Pancreas (tissue), 10 donors: ENCODE results near the gene RAP1GAP2. TPM values are rescaled to one million over a fixed set of nuclear protein-coding genes. Genes with fewer than 3 reads are reported as not detected.
A peak's percentile ranks its signal among the peaks of the same experiment; 100 is the strongest.
"Not testable (repeated sequence)": the region's sequence is repeated elsewhere in the genome, so short reads cannot be mapped to it uniquely, and the experiment has no call there.

Experiments used
- ATAC-seq, 4 donors: fragments of 200-7000 bp; cut with Tn5 transposase; one replicate each; pipeline versions ENCODE4 v1.8.0 to v1.9.1; 2020; ENCODE audit warnings: mild to moderate bottlenecking in 4 of 4, moderate library complexity in 4 of 4
- DNase-seq, 6 donors: peaks; one replicate each; pipeline ENCODE4 v3.0.0-alpha.2; 2020
- FAIRE-seq: peaks from 2 replicates; lab custom pipeline; 2012; peaks lifted over from hg19 to GRCh38; lab: Jason Lieb, UNC
- H3K27ac ChIP-seq, 4 donors: fragments of 200-600 bp; sonication (generic); 1 replicate in 3 of 4; 2 replicates in 1 of 4; pipeline versions ENCODE4 v1.5.0 to v1.8.0; 2020
- H3K27me3 ChIP-seq, 4 donors: fragments of 200-600 bp; one replicate each; pipeline ENCODE4 v1.8.0; 2021
- H3K36me3 ChIP-seq, 3 donors: fragments of 200-600 bp; sonication (generic) in 1 of 3; one replicate each; pipeline versions ENCODE4 v1.5.0 to v1.8.0; 2020 to 2021
- H3K4me1 ChIP-seq, 3 donors: fragments of 200-600 bp; one replicate each; pipeline ENCODE4 v1.8.0; 2021
- H3K4me3 ChIP-seq, 4 donors: fragments of 200-600 bp; sonication (generic) in 2 of 4; one replicate each; pipeline versions ENCODE4 v1.5.0 to v1.8.0; 2020 to 2021
- H3K9me3 ChIP-seq, 4 donors: fragments of 200-600 bp; one replicate each; pipeline ENCODE4 v1.8.0; 2021
- WGBS, 2 donors: extraction: QIAGEN DNeasy Blood & Tissue Kit; methylation state at CpG; one replicate each; pipeline ENCODE4 v1.1.7; 2013; 5-methylcytosine and 5-hydroxymethylcytosine counted together
- intact Hi-C, 3 donors: fragments of 100-400 bp; cut with DNase I; formaldehyde crosslinking; loops; one replicate each; pipeline versions ENCODE4 v1.11.1 to v1.14.2; 2022
- polyA plus RNA-seq, 2 donors: library from polyadenylated mRNA; stranded (reverse); fragments of 200-250 nt; gene quantifications; one replicate each; pipeline ENCODE4 v1.2.3, GENCODE V29; 2013
- total RNA-seq, 6 donors: library from RNA; stranded (reverse); fragmentation: NEBNext Ultra II Directional in 4 of 6; extraction: Animal tissue kit (Norgen Biotek cat#: 25700) in 4 of 6; gene quantifications; one replicate each; pipeline versions ENCODE4 v1.2.1 to v1.2.4, GENCODE V29; 2021 to 2023
- TF ChIP-seq, protein P1 (sequence below), 4 donors: fragments of 200-600 bp; sonication (generic) in 3 of 4; IDR thresholded peaks; one replicate each; pipeline versions ENCODE4 v1.5.0 to v1.8.0; 2021; ENCODE audit warnings: antibody characterized with exemption in 4 of 4
- donor health status: healthy with polysubstance abuse.
- donor health status: DM: no; HTN: no; CAD: no; lungs with moderate emphysema.
- donor health status: DM: no; HTN: no; CAD: no.
- donor health status: control.
- donor health status: control.
- donor health status: Bipolar disorder and iron deficiency.
- donor health status: DM: yes; HTN: yes; CAD: no.
- donor health status: DM: no; HTN: no; CAD: no.
- donor health status: DM: no; HTN: no; CAD: no.
- donor health status: DM: yes; HTN: yes; CAD: no.

RAP1GAP2 gene
- total and polyA plus RNA-seq, 8 donors: 29.7 to 51.2 (median 43.0) TPM

DNA sequence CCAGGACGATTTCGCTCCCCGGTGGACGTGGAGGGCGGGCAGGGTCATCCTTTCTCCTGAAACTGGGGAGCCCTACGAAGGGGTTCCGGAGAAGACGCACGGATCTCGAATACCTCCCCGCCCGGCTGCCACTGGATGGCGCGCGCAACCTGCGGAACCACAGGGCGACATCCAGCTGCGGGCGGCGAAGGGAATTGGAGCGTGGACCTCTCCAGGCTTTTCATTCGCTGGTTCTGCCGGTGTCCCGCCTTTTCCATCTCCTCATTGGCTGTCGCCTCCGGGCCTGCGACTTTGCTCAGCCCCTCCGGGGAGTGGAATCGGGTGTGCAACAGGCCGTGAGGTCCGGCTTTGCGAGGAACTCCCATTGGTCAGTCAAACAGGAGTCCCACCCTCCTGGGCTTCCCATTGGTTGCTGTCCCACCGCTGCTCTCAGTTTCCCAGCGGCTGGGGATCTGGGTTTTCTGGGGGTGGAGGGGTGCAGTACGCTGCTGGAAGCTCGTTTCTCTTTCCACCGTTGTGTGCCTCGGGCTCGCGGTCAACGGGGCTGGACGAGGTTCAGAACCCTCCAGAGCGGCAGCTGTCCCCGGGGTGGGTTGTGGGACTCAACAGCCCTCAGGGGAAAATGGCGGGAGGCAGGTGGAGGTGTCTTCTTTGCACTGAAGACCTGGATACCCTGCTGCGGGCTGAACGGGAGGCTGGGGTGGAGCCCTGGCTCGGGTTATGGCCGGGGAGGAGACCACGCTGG is 252.7 kb downstream of the RAP1GAP2 start:
- TF ChIP-seq, protein P1, sequence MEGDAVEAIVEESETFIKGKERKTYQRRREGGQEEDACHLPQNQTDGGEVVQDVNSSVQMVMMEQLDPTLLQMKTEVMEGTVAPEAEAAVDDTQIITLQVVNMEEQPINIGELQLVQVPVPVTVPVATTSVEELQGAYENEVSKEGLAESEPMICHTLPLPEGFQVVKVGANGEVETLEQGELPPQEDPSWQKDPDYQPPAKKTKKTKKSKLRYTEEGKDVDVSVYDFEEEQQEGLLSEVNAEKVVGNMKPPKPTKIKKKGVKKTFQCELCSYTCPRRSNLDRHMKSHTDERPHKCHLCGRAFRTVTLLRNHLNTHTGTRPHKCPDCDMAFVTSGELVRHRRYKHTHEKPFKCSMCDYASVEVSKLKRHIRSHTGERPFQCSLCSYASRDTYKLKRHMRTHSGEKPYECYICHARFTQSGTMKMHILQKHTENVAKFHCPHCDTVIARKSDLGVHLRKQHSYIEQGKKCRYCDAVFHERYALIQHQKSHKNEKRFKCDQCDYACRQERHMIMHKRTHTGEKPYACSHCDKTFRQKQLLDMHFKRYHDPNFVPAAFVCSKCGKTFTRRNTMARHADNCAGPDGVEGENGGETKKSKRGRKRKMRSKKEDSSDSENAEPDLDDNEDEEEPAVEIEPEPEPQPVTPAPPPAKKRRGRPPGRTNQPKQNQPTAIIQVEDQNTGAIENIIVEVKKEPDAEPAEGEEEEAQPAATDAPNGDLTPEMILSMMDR (IDR thresholded peaks at IDR 0.05): peak in 3 of 4 donors; percentile 25 to 52 (median 43)
- DNase-seq: peak; percentile 92 to 99 (median 94)
- H3K36me3 ChIP-seq: no peaks in the 10 kb centered on the region
- H3K27me3 ChIP-seq: no peaks in the 10 kb centered on the region
- ATAC-seq: peak; percentile 98 to 99 (median 99)
- intact Hi-C loops: loop anchor here in 1 of 3 donors (10.0 kb wide), 1 partner anchor 596 kb away; no protein-coding TSS in a partner anchor
- FAIRE-seq: peak; percentile 90
- no peaks in the 10 kb centered on the region for H3K9me3 ChIP-seq
- H3K4me3 ChIP-seq: peak overlapping the region; percentile 40 to 55 (median 50)
- no peaks in the 10 kb centered on the region for H3K4me1 ChIP-seq
- peak overlapping the region; percentile 13 to 74 (median 36) for H3K27ac ChIP-seq
- 0 to 1% methylated on average over 48 to 50 of the region's 50 CpGs for WGBS, 2 donors

DNA sequence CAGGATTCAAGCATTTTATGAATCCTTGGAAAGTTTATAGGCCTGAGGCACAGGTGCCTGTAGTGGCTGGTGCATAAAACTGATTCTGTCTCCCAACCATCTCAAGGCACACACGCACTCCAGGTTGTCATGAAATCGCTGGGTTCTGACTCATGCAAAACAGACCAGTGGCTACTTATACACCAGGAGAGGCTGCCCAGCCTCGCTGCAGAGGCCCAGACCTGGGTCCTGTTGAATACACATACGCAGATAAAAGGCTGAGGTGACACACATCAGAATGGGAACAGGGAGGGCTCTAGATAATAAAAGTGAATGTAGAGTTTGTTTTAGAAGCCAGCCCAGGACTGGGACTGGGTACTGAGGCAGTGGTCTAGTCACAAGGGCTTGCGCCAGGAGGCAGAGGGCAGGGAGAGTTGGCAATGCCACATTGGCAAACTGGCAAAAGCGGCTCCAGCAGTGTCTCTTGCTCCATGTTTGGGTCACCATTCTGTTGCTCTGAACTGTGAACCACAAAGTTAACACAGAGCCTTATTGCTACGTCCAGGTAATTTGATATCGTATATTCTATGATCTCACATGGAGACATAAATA is 253.6 kb downstream of the RAP1GAP2 start:
- intact Hi-C loops: loop anchor here in 1 of 3 donors (10.0 kb wide), 1 partner anchor 595 kb away; no protein-coding TSS in a partner anchor

DNA sequence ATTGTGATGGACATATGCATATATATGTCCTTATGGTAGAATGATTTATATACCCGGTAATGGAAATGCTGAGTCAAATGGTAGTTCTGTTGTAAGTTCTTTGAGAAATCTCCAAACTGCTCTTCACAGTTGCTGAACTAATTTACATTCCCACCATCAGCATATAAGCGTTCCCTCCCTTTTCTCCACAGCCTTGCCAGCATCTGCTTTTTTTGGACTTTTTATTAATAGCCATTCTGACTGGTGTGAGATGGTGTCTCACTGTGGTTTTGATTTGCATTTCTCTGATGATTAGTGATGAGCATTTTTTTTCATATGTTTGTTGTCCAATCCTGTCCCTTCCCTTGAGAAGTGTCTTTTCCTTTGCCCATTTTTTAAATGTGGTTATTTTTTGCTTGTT is 258.6 kb downstream of the RAP1GAP2 start:
- H3K9me3 ChIP-seq, DNase-seq, H3K27ac ChIP-seq, H3K4me3 ChIP-seq, FAIRE-seq, ATAC-seq, intact Hi-C loops, H3K27me3 ChIP-seq, H3K4me1 ChIP-seq, H3K36me3 ChIP-seq: not testable (repeated sequence)
- WGBS, 2 donors: 85 to 100% methylated on average over 1 of the region's 2 CpGs

More for the DNA sequence above, 253.6 kb downstream of the RAP1GAP2 start:
- Histone ChIP-seq H3K4me3 (peak overlapping the region in 2 of 4 donors; percentile 46 to 55), H3K4me1 (no peaks in the 10 kb centered on the region), H3K27me3 (no peaks in the 10 kb centered on the region), H3K27ac (no peak overlapping the region), H3K9me3 (no peaks in the 10 kb centered on the region), H3K36me3 (no peaks in the 10 kb centered on the region)
- DNase-seq: no peak
- no peak for ATAC-seq
- TF ChIP-seq, protein P1 (IDR thresholded peaks at IDR 0.05): no peak
- FAIRE-seq: no peak
- WGBS, 2 donors: 88 to 89% methylated on average over 8 of the region's 8 CpGs

DNA sequence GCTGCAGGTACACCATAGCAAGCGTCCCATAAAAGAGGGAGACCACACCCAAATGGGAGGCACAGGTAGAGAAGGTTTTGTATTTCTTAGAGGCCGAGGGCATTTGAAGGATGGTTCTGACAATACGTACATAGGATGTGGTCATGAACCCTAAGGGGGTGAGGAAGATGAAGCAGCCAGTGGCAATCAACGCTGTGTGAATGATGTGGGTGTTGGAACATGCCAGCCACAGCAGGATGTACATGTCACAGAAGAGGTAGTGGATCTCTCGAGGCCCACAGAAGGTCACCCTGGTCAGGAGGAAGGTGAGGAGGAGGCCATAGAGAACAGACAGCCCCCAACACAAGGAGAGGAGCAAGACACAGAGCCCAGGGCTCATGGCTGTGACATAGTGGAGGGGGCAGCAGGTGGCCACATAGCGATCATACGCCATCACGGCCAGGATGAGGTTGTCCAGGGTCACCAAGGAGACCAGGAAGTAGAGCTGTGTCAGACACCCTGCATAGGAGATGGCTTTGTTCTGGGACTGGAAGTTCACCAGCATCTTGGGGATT is 266.7 kb downstream of the RAP1GAP2 start:
- H3K27me3 ChIP-seq, H3K4me1 ChIP-seq, intact Hi-C loops, ATAC-seq, H3K36me3 ChIP-seq, H3K27ac ChIP-seq, DNase-seq, H3K9me3 ChIP-seq, H3K4me3 ChIP-seq, FAIRE-seq: not testable (repeated sequence)
- WGBS, 2 donors: 64 to 75% methylated on average over 5 to 8 of the region's 8 CpGs

DNA sequence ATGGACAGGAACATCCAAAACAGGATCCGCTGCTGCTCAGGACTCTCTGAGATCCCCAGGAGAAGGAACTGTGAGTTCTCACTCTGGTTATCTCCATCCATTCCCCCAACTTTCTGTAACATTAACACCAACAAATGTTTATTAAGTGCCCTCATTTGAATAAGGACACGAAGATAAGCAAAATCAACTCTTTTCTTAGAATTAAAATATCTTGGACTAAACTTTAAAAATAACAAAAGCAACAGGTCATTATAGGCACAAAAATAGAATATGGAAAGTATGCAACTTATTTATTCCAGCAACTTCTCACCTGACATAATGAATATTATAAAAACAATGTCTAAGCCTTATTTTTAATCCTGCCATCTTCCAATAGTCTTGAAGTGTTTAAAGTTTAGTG is 267.3 kb downstream of the RAP1GAP2 start, which contains the start of gene OR1D5:
Gene OR1D5 (minus strand): TSS at position 101 of the 400 bp plus-strand sequence. CDS start 0 bp downstream, at position 101.
- H3K4me3 ChIP-seq, intact Hi-C loops, H3K9me3 ChIP-seq: not testable (repeated sequence)

DNA sequence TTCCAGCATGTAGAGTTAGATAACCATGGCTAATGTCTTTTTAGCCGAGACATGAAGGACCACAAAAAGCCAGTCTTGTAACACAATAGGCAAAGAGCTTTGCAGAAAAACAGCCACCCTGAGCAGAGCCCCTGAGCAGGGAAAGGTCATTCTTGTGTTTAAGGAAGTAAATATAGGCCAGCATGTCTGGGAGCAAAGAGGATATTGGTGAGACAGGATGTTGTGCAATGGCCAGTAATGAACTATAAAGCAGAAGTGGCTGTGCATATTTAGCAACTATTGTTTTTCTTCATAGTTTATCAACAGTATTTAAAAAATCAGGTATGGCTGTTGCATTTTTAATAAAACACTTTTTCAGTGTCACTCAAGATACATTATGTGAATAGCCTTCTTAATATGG is 269.0 kb downstream of the RAP1GAP2 start:
- no CpG with 5 or more reads among the region's 1 CpG for WGBS, 2 donors
- H3K4me1 ChIP-seq, H3K4me3 ChIP-seq, intact Hi-C loops, H3K9me3 ChIP-seq, H3K27me3 ChIP-seq, H3K27ac ChIP-seq, DNase-seq, H3K36me3 ChIP-seq: not testable (repeated sequence)
- ATAC-seq (peak in 2 of 4 donors; percentile 51 to 84), FAIRE-seq (peak; percentile 72)

More for the DNA sequence above, 267.3 kb downstream of the RAP1GAP2 start, which contains the start of gene OR1D5:
- not testable (repeated sequence) for ATAC-seq, H3K36me3 ChIP-seq, H3K27me3 ChIP-seq, DNase-seq, H3K27ac ChIP-seq, H3K4me1 ChIP-seq, FAIRE-seq
- WGBS, 2 donors: 14 to 47% methylated on average over 1 of the region's 2 CpGs

DNA sequence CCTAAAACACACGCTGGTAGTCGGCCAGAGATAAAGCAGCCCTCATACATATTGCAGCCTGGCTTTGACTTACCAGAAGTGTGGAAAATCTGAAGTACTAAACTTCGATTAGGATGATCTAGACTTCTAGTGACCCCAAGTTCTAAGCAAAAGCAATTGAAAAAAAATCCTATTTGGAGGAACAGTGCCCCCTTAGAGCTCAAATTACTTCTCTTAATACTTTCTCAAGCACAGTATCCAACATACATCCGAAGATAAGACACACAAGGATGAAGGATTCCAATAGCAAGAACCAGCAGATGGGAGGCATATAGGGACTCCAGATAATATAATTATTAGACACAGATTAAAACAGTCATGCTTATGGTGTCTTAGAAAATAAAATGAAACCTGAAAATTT is 277.6 kb downstream of the RAP1GAP2 start:
- intact Hi-C loops, FAIRE-seq, ATAC-seq, H3K27ac ChIP-seq, H3K36me3 ChIP-seq, H3K4me3 ChIP-seq, DNase-seq, H3K27me3 ChIP-seq, H3K4me1 ChIP-seq, H3K9me3 ChIP-seq: not testable (repeated sequence)
- 43 to 55% methylated on average over 4 of the region's 4 CpGs for WGBS, 2 donors
